COLO668 (cell line): ENCODE data around the gene DDX31.
"Not testable (repeated sequence)": the region's sequence is repeated elsewhere in the genome, so short reads cannot be mapped to it uniquely, and the experiment has no call there.

Source experiments
- DNase-seq: peaks from one replicate; lab custom pipeline; 2025; ENCODE audit not compliant: unreplicated experiment; lab: John Stamatoyannopoulos, UW

DDX31 gene

GRCh38 chr9:132669698-132670456 is at the start of gene DDX31:
Gene DDX31, minus strand, starts transcription at chr9:132669983. Its CDS starts 49 bp downstream, at chr9:132669934.
- peak; percentile 85 for DNase-seq

DNA sequence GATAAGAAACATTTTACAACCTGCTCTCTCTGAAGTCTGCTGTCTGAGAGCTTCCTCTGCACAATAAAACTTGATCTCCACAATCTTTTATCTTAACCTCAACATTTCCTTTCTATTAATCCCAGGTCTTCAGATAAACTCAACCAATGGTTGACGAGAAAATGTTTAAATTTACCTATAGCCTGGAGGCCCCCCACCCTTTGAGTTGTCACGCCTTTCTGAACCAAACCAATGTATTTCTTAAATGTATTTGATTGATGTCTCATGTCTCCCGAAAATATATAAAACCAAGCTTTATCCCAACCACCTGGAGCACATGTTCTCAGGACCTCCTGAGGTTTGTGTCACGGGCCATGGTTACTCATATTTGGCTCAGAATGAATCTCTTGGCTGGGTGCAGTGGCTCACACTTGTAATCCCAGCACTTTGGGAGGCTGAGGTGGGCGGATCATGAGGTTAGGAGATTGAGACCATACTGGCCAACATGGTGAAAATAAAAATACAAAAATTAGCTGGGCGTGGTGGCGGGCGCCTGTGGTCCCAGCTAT is 48.7 kb upstream of the DDX31 start:
- not testable (repeated sequence) for DNase-seq

GRCh38 chr9:132717326-132717945 is 47.7 kb upstream of the DDX31 start:
- no peak for DNase-seq

DNA sequence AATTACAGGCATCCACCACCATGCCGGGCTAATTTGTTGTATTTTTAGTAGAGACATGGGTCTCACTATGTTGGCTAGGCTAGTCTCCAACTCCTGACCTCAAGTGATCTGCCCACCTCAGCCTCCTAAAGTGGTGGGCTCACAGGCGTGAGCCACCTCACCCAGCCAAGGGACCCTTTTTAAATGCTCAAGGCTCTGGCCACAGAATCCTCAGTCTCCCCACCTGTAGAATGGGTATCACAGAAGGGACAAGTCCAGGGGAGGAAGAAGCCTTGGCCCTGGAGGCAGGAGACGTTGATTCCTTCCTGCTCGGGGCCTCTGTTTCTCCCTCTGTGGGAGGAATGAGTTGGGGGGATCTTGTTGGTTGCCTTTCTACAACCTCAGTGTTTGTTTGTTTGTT is 46.2 kb upstream of the DDX31 start:
- no peak for DNase-seq

DNA sequence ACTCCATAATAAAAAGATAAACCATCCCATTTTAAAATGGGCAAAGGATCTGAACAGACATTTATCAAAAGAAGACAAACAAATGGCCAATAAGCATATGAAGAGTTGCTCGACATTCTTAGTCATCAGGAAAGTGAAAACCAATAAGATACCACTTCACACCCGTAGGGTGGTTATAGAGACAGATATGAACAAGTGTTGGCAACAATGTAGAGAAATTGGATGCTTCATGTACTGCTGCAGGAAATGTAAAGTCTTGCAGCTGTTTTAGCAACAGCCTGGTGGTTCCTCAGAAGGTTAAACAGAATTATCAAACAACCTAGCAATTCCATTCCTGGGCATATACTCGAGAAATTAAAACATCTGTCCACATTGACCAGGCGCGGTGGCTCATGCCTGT is 43.0 kb upstream of the DDX31 start:
- no peak for DNase-seq

DNA sequence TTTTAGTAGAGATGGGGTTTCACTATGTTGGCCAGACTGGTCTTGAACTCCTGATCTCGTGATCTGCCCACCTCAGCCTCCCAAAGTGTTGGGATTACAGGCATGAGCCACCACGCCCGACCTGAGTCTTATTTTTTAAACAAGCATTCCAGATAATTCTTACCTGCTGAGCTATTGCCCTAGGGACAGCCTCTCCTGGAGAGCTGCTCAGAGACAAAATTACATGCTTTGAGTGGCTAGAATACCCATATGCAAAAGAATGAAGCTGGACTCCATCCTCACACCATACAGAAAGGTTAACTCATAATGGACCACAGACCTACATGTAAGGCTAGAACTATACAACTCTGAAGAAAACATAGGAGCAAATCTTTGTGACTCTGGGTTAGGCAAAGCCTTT is 42.1 kb upstream of the DDX31 start:
- DNase-seq, result no peak

DNA sequence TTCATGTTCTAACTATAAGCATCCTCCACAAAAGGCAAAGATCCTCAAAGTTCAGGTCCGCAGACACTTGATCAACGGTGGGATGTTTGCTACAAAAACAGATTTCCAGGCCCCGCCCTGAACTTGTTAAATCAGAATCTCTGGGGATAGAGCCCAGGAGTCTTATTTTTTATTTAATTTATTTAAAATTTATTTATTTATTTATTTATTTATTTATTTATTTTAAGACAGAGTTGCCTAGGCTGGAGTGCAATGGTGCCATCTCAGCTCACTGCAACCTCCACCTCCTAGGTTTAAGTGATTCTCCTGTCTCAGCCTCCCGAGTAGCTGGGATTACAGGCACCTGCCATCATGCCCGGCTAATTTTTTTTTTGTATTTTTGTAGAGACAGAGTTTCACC is 41.4 kb upstream of the DDX31 start:
- DNase-seq, result not testable (repeated sequence)

- DNase-seq, result no peak
These were observed 40.5 kb upstream of the DDX31 start for GRCh38 chr9:132710333-132710732.

- DNase-seq, result no peak
These were observed 39.1 kb upstream of the DDX31 start for GRCh38 chr9:132708769-132709430.

DNA sequence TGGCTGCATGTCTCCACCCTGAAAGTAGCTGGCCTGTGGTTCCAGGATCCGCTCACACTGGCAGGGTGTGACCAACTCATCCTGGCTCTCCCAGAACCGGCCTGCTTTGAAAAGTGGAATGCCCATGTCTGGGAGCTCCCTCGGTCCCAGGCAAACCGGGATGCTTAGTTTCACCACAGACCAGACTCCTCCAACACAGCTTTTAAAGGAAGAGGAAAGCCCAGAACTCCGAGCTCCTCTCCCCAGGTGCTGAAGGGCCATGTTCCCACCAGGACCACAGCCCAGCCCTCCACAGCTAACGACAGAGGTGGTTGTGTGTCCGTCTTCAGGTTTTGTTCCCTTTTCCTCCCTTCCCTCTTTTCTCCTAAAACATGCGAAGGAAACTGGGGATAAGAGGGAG is 38.5 kb upstream of the DDX31 start:
- DNase-seq, result no peak

DNA sequence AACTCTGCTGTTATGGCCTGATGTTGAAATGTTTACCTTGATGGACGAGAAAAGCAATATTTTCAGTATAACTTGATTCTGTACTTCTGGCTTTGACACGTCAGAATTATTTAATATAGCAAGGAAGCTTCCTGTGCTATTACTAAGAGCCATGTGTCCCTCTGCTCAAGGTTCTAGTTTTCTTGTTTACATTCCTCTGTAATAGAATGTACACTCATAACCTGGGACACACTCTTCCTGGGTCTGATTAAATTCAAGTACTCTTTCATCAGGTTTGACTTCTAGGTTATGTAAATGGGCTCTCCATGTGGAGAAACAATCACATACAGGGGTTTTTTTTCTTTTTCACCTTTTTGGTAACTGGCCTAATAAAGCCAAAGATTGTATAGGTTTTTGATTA is 33.6 kb upstream of the DDX31 start:
- no peak for DNase-seq

GRCh38 chr9:132702254-132702653 is 32.5 kb upstream of the DDX31 start:
- DNase-seq, result no peak

DNA sequence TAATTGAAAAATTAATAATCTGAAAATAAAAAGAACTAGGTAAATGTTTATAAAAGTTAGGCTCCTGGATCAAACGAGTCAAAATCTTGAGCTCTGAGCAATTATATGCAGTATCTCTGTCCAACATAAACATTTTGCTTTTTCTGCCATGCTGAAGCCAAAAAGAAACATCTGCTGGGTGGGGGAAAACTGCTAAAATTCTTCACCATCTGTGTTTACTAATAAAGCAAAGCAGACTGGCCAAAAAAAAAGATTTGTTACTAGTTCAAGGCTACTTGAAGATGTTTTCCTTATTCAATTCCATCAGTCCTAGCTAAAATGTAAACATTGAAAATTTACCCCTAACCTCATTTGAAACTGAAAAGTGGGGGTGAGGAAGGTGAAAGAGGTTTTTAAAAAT is 30.2 kb upstream of the DDX31 start:
- DNase-seq, result no peak

GRCh38 chr9:132698989-132699388 is 29.2 kb upstream of the DDX31 start:
- DNase-seq, result no peak

- DNase-seq, result no peak
These were observed 27.4 kb upstream of the DDX31 start for GRCh38 chr9:132697230-132697629.

DNA sequence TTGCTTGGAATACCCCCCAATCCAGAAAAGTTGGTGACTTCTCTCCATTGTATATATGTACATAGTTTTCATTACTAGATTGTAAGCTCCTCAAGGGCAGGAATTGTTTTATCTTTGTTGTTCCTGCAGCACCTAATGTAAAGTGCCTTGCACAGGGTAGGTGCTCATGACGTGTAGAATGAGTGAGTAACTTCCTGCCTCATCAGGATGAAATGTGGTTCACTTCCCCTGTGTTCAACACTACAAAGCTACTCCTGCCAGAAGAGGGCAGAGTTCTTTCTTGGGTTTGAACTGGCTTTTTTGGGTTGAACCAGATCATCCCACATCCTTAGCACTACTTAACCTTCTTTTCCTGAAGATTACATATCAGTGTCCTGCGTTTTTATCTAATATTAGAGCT is 24.4 kb upstream of the DDX31 start:
- DNase-seq, result no peak

- no peak for DNase-seq
These were observed 20.9 kb upstream of the DDX31 start for GRCh38 chr9:132690696-132691095.

GRCh38 chr9:132683873-132684272 is 14.1 kb upstream of the DDX31 start:
- DNase-seq, result no peak

- no peak for DNase-seq
These were observed 11.8 kb upstream of the DDX31 start for GRCh38 chr9:132681561-132681960.

GRCh38 chr9:132679946-132680625 is 10.3 kb upstream of the DDX31 start:
- DNase-seq, result no peak

- DNase-seq, result no peak
These were observed 8.2 kb upstream of the DDX31 start for GRCh38 chr9:132677976-132678375.
